Coronary artery (tissue), 2 donors: Measurements from ENCODE around the gene GDPD5.

ENCODE experiments used
- DNase-seq: peaks from one replicate; pipeline ENCODE4 v3.0.0-alpha.2; 2017; ENCODE audit warnings: low spot score
- H3K27ac ChIP-seq, 2 donors: fragments of 200-600 bp; sonication (generic); one replicate each; pipeline ENCODE4 v1.5.1; 2016 to 2019
- H3K4me3 ChIP-seq: fragments of 200-600 bp; sonication (generic); 2 replicates; pipeline ENCODE4 v1.5.1; 2016; ENCODE audit warnings: mild to moderate bottlenecking, moderate library complexity
- TF ChIP-seq, protein P1 (sequence below): fragments of 200-600 bp; sonication (generic); IDR thresholded peaks from one replicate; pipeline ENCODE4 v1.5.1; 2019; ENCODE audit warnings: antibody characterized with exemption

GDPD5 gene

DNA sequence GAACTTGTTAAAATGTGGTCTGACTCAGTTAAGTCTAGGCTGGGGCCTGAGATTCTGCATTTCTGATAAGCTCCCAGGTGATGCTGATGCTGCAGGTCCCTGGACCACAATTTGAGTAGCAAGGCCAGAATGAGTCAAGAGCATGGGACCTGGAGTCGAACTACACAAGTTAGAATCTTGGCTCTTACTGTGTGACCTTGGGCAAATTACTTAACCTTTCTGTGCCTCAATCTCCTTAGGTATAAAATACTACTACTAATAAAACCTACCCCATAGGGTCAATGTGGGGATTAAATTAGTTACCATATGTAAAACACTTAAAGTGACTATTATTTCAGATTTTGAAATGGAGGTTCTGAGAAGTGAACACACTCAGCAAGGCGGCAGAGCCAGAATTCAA, 34.3 kb downstream of the GDPD5 start:
- no peak for DNase-seq
- Histone ChIP-seq H3K27ac (no peak overlapping the region), H3K4me3 (no peak overlapping the region)
- TF ChIP-seq, protein P1, sequence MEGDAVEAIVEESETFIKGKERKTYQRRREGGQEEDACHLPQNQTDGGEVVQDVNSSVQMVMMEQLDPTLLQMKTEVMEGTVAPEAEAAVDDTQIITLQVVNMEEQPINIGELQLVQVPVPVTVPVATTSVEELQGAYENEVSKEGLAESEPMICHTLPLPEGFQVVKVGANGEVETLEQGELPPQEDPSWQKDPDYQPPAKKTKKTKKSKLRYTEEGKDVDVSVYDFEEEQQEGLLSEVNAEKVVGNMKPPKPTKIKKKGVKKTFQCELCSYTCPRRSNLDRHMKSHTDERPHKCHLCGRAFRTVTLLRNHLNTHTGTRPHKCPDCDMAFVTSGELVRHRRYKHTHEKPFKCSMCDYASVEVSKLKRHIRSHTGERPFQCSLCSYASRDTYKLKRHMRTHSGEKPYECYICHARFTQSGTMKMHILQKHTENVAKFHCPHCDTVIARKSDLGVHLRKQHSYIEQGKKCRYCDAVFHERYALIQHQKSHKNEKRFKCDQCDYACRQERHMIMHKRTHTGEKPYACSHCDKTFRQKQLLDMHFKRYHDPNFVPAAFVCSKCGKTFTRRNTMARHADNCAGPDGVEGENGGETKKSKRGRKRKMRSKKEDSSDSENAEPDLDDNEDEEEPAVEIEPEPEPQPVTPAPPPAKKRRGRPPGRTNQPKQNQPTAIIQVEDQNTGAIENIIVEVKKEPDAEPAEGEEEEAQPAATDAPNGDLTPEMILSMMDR, result no peak

DNA sequence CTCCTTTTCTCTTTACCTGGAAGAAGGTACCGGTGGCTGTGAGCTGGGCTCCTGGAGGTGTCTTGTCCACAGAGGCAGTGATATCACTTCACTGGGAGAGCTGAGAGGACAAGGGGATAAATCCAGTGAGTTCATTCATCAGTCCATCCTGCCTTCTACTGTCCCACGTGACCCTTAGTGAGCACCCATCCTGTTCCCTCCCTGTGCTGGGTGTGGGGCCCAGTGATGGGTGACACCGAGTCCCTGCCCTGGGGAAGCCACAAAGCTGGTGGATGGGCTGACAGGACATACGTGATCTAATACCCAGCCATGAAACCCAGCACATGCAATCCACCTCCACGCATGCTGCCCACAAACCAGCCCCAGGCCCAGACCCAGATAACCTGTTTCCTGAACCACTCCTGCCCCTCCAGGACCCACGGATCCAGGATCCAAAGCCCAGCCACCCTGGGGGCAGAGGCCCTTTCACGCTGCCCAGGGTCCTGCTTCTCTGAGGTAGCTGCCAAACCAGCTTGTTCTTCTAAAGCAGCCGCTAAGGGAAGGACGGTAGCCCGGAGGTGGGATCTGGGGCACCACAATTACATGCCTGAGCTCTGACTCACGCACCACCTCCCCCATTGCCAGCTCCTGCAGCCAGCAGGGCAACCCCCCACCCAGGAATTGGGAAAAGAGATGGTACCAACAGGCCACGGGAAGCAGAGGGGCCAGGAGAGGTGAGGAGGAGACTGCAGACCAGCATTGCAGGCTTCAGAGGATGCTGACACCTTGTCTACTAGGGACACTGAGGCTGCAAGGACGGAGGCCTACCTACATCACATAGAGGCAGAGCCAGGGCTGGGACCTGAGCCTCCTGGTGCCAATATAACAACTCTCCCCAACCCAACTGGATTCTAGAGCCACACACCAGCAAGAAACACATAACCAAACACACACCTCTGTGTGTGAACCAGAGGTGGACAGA, 35.2 kb downstream of the GDPD5 start:
- H3K27ac ChIP-seq, result no peak overlapping the region
- no peak overlapping the region for H3K4me3 ChIP-seq
- no peak for DNase-seq
- TF ChIP-seq, protein P1, result no peak

DNA sequence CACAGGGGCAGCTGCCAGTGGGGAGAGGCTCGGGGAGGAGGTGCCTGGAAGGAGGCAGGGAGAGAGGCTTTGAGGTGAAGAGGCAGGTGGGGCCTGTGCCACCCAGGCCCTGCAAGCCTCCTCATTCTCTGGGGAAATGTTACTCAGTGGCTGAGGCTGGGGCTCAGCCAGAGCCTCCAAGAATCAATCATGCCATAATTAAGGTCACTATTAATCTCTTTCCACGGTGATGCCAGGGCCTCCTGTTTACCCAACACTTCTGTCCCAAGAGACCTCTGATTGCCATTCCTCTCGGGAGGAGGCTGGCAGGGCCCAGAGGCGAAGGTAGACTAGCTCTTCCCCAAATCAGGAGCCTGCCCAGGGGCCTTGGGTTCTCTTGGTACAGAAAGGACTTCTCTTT, 38.4 kb downstream of the GDPD5 start:
- no peak for DNase-seq
- TF ChIP-seq, protein P1, result no peak

DNA sequence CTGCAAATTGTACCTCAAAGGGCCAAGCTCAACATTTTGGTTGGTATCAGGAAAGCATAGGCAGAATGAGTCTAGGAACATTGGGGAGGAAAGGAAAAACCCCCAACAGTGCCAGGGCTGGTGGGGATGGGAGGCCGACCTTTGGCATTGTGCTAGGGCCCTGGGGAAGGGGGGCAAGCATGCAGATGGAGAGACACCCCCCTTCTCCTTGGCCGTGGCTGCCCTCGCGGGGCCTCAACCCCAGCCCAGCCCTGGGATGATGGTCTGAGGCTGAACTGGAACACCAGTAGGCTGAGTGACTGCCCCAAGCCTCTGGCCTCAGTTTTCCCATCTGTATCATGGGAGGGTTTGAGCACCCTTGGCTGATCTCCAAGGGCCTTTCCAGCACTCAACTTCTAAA, 40.0 kb downstream of the GDPD5 start:
- Histone ChIP-seq H3K4me3 (no peak overlapping the region), H3K27ac (no peak overlapping the region)
- no peak for DNase-seq
- TF ChIP-seq, protein P1, result no peak

More for the DNA sequence above, 38.4 kb downstream of the GDPD5 start:
- Histone ChIP-seq H3K4me3 (no peak overlapping the region), H3K27ac (no peak overlapping the region)

DNA sequence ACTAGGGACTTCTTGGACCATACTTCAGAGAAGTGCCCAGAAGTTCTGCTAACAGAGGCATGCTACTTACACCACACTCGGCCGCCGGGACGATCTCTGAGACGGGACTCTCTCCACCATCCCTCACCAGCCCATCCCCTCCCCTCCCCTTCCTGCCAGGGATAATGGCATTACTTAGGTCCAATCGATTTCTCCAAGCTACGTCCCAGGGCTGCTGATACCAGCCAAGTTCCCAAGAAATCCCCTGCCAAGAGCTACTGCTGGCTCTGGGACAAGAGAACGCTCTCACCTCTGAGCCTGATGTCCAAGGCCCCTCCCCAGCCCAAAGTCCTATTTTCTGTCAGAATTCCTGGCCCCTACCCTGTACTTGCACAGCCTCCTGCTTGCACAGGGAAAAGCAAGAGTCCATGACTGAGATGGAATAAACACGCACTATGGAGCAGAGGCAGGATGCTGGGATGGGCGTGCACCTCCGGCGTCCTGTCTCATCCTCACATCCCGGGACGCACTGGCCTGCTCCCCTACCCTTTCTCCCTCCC, 42.7 kb downstream of the GDPD5 start:
- H3K4me3 ChIP-seq, result no peak overlapping the region
- DNase-seq, result no peak

DNA sequence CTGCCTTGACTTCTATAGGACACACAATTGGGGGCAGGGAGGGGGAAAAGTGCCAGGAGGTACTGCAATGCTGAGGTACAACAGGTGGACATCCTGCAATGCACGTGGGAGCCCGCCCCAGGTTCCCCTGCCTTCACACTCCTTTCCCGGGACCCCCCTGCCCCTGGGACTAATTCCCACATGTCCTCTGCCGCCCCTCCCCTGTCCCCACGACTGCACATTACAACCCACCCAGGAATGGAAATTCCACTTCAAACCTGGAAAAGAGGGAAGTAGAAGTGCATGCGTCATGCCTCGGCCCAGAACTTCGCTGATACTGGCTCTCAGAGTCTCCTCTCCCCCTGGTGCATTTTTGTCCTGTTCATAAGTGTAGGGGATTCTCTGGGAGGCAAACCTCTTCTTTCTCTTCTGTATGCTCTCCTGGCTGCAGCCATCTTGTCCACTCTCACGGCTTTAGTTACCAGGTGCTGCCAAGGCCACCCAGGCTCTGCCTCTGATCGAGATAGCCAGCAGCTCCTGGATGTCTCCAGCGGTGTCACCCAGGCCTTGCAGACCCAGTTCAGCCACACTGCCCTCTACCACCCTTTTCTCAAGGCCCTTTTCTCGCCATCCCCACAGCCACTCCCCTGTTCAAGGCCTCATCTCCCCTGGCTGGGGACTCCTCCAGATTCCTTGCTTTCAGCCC, 43.7 kb downstream of the GDPD5 start:
- TF ChIP-seq, protein P1, result no peak
- Histone ChIP-seq H3K4me3 (no peak overlapping the region), H3K27ac (no peak overlapping the region)
- no peak for DNase-seq

More for the DNA sequence above, 42.7 kb downstream of the GDPD5 start:
- no peak overlapping the region for H3K27ac ChIP-seq
- TF ChIP-seq, protein P1, result no peak
